ENCODE data around the gene PNLIPRP2.

DNA sequence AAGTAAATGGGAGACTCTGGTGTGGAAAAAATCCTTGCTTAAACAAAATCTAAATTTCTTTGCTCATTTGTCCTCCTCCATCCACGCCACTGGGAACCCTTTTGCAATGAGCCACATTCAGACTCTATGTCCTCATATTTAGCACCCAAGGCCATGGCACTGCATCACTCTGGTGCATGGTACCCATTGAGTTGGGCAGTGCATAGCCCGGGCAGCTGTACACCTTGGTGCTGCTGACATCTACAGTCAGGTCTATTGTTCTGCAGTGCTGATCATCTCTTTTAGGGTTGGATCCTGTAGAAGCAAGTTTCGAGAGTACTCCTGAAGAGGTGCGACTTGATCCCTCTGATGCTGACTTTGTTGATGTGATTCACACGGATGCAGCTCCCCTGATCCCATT lies 23.2 kb upstream of the PNLIPRP2 start:
- no peak for TF ChIP-seq CTCF (IDR thresholded peaks at IDR 0.05; ENCODE audit: low read depth, low read length, poor library complexity, severe bottlenecking)
- no peak for TF ChIP-seq EZH2phosphoT487 (IDR thresholded peaks at IDR 0.05; ENCODE audit: borderline replicate concordance, low read length)

All from DOHH2 (cell line).